Measurements from ENCODE around the gene C1orf174.

The C1orf174 gene

GRCh38 chr1:3900969-3901529, 977 bp upstream of the C1orf174 start:
- H3K4me3 ChIP-seq (replicated peaks; ENCODE audit: low read depth, low read length) = peak overlapping the region; percentile 71
- no peak for TF ChIP-seq CTCF (IDR thresholded peaks at IDR 0.05; ENCODE audit: low read depth, low read length, missing control alignments)
- peak; percentile 87 for DNase-seq (ENCODE audit: extremely low read depth, low read depth)

DNA sequence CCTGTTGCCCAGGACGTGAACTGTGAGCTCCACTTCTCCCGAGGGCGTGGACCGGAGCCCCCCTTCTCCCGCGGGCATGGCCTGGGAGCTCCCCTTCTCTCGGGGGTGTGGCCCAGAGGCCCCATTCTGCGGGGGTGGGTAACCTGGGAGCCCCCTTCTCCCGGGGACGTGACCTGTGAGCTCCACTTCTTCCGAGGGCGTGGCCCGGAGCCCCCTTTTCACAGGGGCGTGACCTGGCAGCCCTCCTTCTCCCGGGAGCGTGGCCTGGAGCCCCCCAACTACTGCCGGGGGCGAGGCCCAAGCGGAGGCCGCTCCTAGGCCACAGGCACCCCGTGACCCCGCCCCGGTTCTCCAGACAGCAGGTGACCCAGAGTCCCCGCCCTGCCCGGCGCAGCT, 320 bp downstream of the C1orf174 start:
- H3K4me3 ChIP-seq (replicated peaks; ENCODE audit: low read depth, low read length) = peak overlapping the region; percentile 71
- TF ChIP-seq CTCF (IDR thresholded peaks at IDR 0.05; ENCODE audit: low read depth, low read length, missing control alignments) = no peak
- DNase-seq (ENCODE audit: extremely low read depth, low read depth) = no peak

- DNase-seq (ENCODE audit: extremely low read depth, low read depth) = no peak
These were observed 898 bp downstream of the C1orf174 start for GRCh38 chr1:3898994-3899753.

GRCh38 chr1:3898475-3898735, 1.7 kb downstream of the C1orf174 start:
- no peak overlapping the region for H3K4me3 ChIP-seq (replicated peaks; ENCODE audit: low read depth, low read length)
- DNase-seq (ENCODE audit: extremely low read depth, low read depth) = no peak
- TF ChIP-seq CTCF (IDR thresholded peaks at IDR 0.05; ENCODE audit: low read depth, low read length, missing control alignments) = no peak

More at GRCh38 chr1:3898994-3899753, 898 bp downstream of the C1orf174 start:
- H3K4me3 ChIP-seq (replicated peaks; ENCODE audit: low read depth, low read length) = peak overlapping the region; percentile 71
- TF ChIP-seq CTCF (IDR thresholded peaks at IDR 0.05; ENCODE audit: low read depth, low read length, missing control alignments) = no peak

DNA sequence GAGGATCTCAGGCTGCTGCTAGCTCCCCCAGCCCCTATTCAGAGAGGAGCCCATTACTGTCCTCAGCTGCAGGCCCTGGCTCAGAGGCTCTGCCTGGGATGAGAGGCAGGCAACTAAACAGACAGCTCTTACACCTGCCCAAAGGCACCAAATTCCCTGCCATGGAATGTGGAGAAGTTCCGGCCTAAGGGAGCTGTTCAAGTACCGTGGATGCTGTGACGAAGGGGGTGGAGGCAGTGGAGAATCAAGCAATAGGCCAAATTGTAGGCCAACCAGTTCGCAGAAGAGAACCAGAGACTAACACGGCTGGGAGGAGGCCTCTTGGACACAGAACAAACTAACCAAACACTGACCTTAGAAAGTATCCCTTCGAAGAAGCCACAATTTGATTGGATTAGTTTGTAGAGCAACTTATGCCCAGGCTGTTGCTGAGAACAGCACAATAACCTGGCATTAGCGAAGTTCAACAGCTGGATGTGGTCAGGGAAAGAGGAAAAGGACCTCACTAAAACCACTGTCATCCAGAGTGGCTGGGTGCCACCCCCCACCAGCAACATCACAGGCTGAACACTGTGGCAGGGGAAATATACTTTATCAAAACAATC, 3.6 kb downstream of the C1orf174 start:
- no peak for DNase-seq (ENCODE audit: extremely low read depth, low read depth)
- no peak for TF ChIP-seq CTCF (IDR thresholded peaks at IDR 0.05; ENCODE audit: low read depth, low read length, missing control alignments)
- H3K4me3 ChIP-seq (replicated peaks; ENCODE audit: low read depth, low read length) = no peak overlapping the region

- TF ChIP-seq CTCF (IDR thresholded peaks at IDR 0.05; ENCODE audit: low read depth, low read length, missing control alignments) = no peak
- H3K4me3 ChIP-seq (replicated peaks; ENCODE audit: low read depth, low read length) = no peak overlapping the region
- no peak for DNase-seq (ENCODE audit: extremely low read depth, low read depth)
These were observed 4.1 kb downstream of the C1orf174 start for GRCh38 chr1:3895951-3896325.

Measured in HFF-Myc (cell line).